Panc1 (cell line): Measurements from ENCODE around the gene CNOT11. TPM values are rescaled to one million over a fixed set of nuclear protein-coding genes. Genes with fewer than 3 reads are reported as not detected.

ENCODE experiments used
- ATAC-seq: fragments of 200-7000 bp; cut with Tn5 transposase; 2 replicates; pipeline ENCODE4 v1.9.1; 2020; ENCODE audit warnings: mild to moderate bottlenecking, moderate library complexity
- BruUV-seq: library from RNA; stranded (reverse); fragments of 400-500 nt; replicated peaks from 2 replicates; lab custom pipeline; 2021; lab: Mats Ljungman, UMichigan
- CTCF ChIA-PET: fragments of 300-600 bp; sonication (Branson Sonifier 250); formaldehyde crosslinking; loops from one replicate; lab custom pipeline; 2022; ENCODE audit warnings: antibody characterized with exemption; lab: Charles Lee
- POLR2A ChIA-PET: fragments of 300-600 bp; sonication (Branson Sonifier 250); formaldehyde crosslinking; loops from one replicate; lab custom pipeline; 2022; ENCODE audit warnings: antibody characterized with exemption; lab: Charles Lee
- DNase-seq: peaks from one replicate; pipeline ENCODE4 v3.0.0-alpha.2; 2010; ENCODE audit warnings: low read depth, low spot score
- H3K27ac ChIP-seq: 2 replicates; pipeline ENCODE4 v1.5.1; 2011; ENCODE audit warnings: mild to moderate bottlenecking, low read length, inconsistent platforms
- H3K27me3 ChIP-seq: fragments of 200-500 bp; sonication (Bioruptor generic); 2 replicates; pipeline ENCODE4 v1.6.0; 2014; ENCODE audit warnings: low read length, inconsistent platforms; ENCODE audit not compliant: control insufficient read depth, insufficient read depth
- H3K36me3 ChIP-seq: fragments of 200-500 bp; sonication (Bioruptor generic); 2 replicates; pipeline ENCODE4 v1.5.1; 2014; ENCODE audit warnings: inconsistent platforms, mild to moderate bottlenecking, low read length, moderate library complexity; ENCODE audit not compliant: control insufficient read depth, insufficient read depth
- H3K4me1 ChIP-seq: 2 replicates; pipeline ENCODE4 v1.5.1; 2011; ENCODE audit warnings: inconsistent platforms, mild to moderate bottlenecking, low read length, moderate library complexity; ENCODE audit not compliant: control insufficient read depth, insufficient read depth
- H3K4me3 ChIP-seq, 2 experiments: 2 replicates each; pipeline ENCODE4 v1.5.1; 2011 to 2012; ENCODE audit warnings: low read depth in 2 of 2, low read length in 2 of 2, mild to moderate bottlenecking in 2 of 2, inconsistent platforms in 1 of 2, moderate library complexity in 1 of 2
- H3K9me3 ChIP-seq: fragments of 200-500 bp; sonication (Bioruptor generic); 2 replicates; pipeline ENCODE4 v1.5.1; 2014; ENCODE audit warnings: low read depth, mild to moderate bottlenecking, inconsistent platforms, low read length, moderate library complexity; ENCODE audit not compliant: control insufficient read depth, insufficient read depth
- CTCF ChIP-seq: fragments of 450-650 bp; IDR thresholded peaks from 2 replicates; pipeline ENCODE4 v1.5.1; 2017; ENCODE audit warnings: mild to moderate bottlenecking
- POLR2AphosphoS5 ChIP-seq: IDR thresholded peaks from 2 replicates; pipeline ENCODE4 v1.6.1; 2012; ENCODE audit warnings: mild to moderate bottlenecking, low read depth, low read length, moderate library complexity
- REST ChIP-seq, 2 experiments: IDR thresholded peaks; 2 replicates each; pipeline ENCODE4 v1.6.1; 2011 to 2012; ENCODE audit warnings: low read depth in 2 of 2, control low read depth in 1 of 2, low read length in 1 of 2, mild to moderate bottlenecking in 1 of 2, moderate library complexity in 1 of 2; ENCODE audit not compliant: insufficient read depth in 1 of 2
- SIN3A ChIP-seq: IDR thresholded peaks from 2 replicates; pipeline ENCODE4 v1.6.1; 2012; ENCODE audit warnings: low read depth, mild to moderate bottlenecking, low read length, moderate library complexity, borderline replicate concordance; ENCODE audit not compliant: insufficient read depth
- TCF7L2 ChIP-seq: IDR thresholded peaks from 2 replicates; pipeline ENCODE4 v1.6.1; 2011; ENCODE audit warnings: mild to moderate bottlenecking, low read depth, low read length, inconsistent platforms
- in situ Hi-C: cut with HindIII; loops from 2 replicates; pipeline ENCODE4 v1.10.0; 2016; ENCODE audit warnings: low sequenced_read_pairs, low pct_unique_long_range_greater_than_20kb
- intact Hi-C: fragments of 100-400 bp; cut with micrococcal nuclease; formaldehyde crosslinking; loops from one replicate; pipeline ENCODE4 v1.10.0; 2022; ENCODE audit not compliant: unreplicated experiment
- total RNA-seq: library from RNA; stranded (reverse); gene quantifications from one replicate; pipeline ENCODE4 v1.2.1, GENCODE V29; 2021; ENCODE audit not compliant: unreplicated experiment

The CNOT11 gene
- total RNA-seq, 1 experiment from 2014 or later = 58.3 TPM

- in situ Hi-C loops = no loop called here
- POLR2A ChIA-PET = interaction anchor here (0.6 kb wide), 1 partner anchor 52 kb away, joined by 3 read pairs; no protein-coding TSS in a partner anchor
- Histone ChIP-seq H3K9me3 (no peaks in the 10 kb centered on the region), H3K4me1 (peaks cover 17% of the 10 kb centered on the region), H3K4me3 (no peak overlapping the region; a peak in 1 of 4 replicates), H3K27me3 (no peaks in the 10 kb centered on the region), H3K36me3 (no peaks in the 10 kb centered on the region; the same call in 1 of the 2 replicates), H3K27ac (no peak overlapping the region)
- TF ChIP-seq CTCF (no peak), POLR2AphosphoS5 (no peak), TCF7L2 (no peak), REST (IDR thresholded peaks at IDR 0.05; ENCODE audit: insufficient read depth in 1 of 2, low read depth in 2 of 2, low read length in 1 of 2) (no peak), SIN3A (no peak)
- CTCF ChIA-PET = no interaction called here
- ATAC-seq (no peak), DNase-seq (no peak)
- no TSS peak for BruUV-seq
- intact Hi-C loops = no loop called here
These were observed 52.9 kb downstream of the CNOT11 start for GRCh38 chr2:101305492-101306078.

- intact Hi-C loops (no loop called here), in situ Hi-C loops (no loop called here)
- Histone ChIP-seq H3K4me1 (peaks cover 17% of the 10 kb centered on the region), H3K9me3 (no peaks in the 10 kb centered on the region), H3K27ac (peak overlapping the region; percentile 95), H3K27me3 (no peaks in the 10 kb centered on the region), H3K36me3 (no peaks in the 10 kb centered on the region; the same call in 1 of the 2 replicates), H3K4me3 (peak overlapping the region; percentile 86 to 88)
- ChIA-PET POLR2A (no interaction called here), CTCF (no interaction called here)
- no TSS peak for BruUV-seq
- no peak for DNase-seq
- no peak for ATAC-seq
- TF ChIP-seq CTCF (no peak), TCF7L2 (no peak), REST (IDR thresholded peaks at IDR 0.05; ENCODE audit: insufficient read depth in 1 of 2, low read depth in 2 of 2, low read length in 1 of 2) (no peak), SIN3A (no peak), POLR2AphosphoS5 (no peak)
These were observed 53.7 kb downstream of the CNOT11 start for GRCh38 chr2:101306410-101306809.
